Ishikawa (cell line): Measurements from ENCODE around the gene AMN.

Experiments used
- CEBPB ChIP-seq: IDR thresholded peaks from 2 replicates; pipeline ENCODE4 v1.6.1; 2012
- CREB1 ChIP-seq: IDR thresholded peaks from 2 replicates; pipeline ENCODE4 v1.6.1; 2012; ENCODE audit warnings: low read depth
- EGR1 ChIP-seq: IDR thresholded peaks from 2 replicates; pipeline ENCODE4 v1.6.1; 2012
- EP300 ChIP-seq: IDR thresholded peaks from 2 replicates; pipeline ENCODE4 v1.6.1; 2012; ENCODE audit warnings: borderline replicate concordance
- FOXM1 ChIP-seq: IDR thresholded peaks from 2 replicates; pipeline ENCODE4 v1.6.1; 2012; ENCODE audit warnings: low read depth, borderline replicate concordance
- MAX ChIP-seq: IDR thresholded peaks from 2 replicates; pipeline ENCODE4 v1.6.1; 2012
- NFIC ChIP-seq: IDR thresholded peaks from 2 replicates; pipeline ENCODE4 v1.6.1; 2012
- RAD21 ChIP-seq: IDR thresholded peaks from 2 replicates; pipeline ENCODE4 v1.6.1; 2012; ENCODE audit warnings: low read depth
- TAF1 ChIP-seq: IDR thresholded peaks from 2 replicates; pipeline ENCODE4 v1.6.1; 2012; ENCODE audit warnings: low read depth, mild to moderate bottlenecking
- TCF12 ChIP-seq: IDR thresholded peaks from 2 replicates; pipeline ENCODE4 v1.6.1; 2012; ENCODE audit warnings: low read depth
- TEAD4 ChIP-seq: IDR thresholded peaks from 2 replicates; pipeline ENCODE4 v1.6.1; 2012
- USF1 ChIP-seq: IDR thresholded peaks from 2 replicates; pipeline ENCODE4 v1.6.1; 2012
- YY1 ChIP-seq: IDR thresholded peaks from 2 replicates; pipeline ENCODE4 v1.6.1; 2012; ENCODE audit warnings: low read depth
- ZBTB7A ChIP-seq: IDR thresholded peaks from 2 replicates; pipeline ENCODE4 v1.6.1; 2012; ENCODE audit warnings: low read depth
- TF ChIP-seq, protein P1 (sequence below): IDR thresholded peaks from 2 replicates; pipeline ENCODE4 v1.6.1; 2012; ENCODE audit warnings: low read depth, mild to moderate bottlenecking

The AMN gene

DNA sequence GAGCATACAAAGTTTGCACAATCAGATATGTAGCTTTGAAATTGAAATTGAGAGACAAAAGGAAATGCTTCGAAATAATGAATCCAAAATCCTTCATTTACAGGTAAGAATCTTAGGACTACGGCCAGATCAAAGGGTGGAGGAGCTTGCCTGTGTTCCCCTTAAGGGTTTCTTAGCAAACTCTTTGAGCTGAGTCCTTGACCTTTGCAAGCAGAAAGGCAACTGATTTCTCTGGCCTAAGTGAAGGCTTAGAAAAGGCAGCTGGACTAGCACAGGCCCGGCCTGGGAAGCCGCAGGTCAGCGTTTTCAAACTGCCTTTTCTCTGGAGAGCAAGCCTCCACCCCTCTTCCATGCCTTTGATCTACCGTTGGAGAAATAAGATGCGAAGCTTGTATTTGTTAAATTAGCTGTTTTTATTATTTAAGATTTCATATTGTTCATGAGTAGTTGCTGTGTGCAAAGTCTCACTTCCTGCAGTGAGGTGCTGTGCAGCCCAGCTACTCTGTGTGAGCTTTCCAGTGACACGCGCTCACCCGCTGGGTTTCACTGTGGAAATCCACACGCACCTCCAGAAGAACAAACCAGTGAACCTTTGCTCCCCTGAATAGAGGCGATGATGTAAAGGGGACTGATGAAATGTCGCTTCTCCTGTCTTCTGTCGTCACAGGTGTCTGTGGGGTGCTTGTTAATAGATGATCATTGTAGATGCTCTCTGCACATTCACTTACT lies 25.0 kb upstream of the AMN start:
- TF ChIP-seq TEAD4 (no peak), NFIC (no peak), TAF1 (no peak), ZBTB7A (no peak), CREB1 (no peak), USF1 (no peak), MAX (no peak), YY1 (no peak), EP300 (no peak), FOXM1 (no peak), EGR1 (no peak), TCF12 (no peak), CEBPB (no peak), RAD21 (no peak)
- TF ChIP-seq, protein P1, sequence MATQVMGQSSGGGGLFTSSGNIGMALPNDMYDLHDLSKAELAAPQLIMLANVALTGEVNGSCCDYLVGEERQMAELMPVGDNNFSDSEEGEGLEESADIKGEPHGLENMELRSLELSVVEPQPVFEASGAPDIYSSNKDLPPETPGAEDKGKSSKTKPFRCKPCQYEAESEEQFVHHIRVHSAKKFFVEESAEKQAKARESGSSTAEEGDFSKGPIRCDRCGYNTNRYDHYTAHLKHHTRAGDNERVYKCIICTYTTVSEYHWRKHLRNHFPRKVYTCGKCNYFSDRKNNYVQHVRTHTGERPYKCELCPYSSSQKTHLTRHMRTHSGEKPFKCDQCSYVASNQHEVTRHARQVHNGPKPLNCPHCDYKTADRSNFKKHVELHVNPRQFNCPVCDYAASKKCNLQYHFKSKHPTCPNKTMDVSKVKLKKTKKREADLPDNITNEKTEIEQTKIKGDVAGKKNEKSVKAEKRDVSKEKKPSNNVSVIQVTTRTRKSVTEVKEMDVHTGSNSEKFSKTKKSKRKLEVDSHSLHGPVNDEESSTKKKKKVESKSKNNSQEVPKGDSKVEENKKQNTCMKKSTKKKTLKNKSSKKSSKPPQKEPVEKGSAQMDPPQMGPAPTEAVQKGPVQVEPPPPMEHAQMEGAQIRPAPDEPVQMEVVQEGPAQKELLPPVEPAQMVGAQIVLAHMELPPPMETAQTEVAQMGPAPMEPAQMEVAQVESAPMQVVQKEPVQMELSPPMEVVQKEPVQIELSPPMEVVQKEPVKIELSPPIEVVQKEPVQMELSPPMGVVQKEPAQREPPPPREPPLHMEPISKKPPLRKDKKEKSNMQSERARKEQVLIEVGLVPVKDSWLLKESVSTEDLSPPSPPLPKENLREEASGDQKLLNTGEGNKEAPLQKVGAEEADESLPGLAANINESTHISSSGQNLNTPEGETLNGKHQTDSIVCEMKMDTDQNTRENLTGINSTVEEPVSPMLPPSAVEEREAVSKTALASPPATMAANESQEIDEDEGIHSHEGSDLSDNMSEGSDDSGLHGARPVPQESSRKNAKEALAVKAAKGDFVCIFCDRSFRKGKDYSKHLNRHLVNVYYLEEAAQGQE, result no peak

DNA sequence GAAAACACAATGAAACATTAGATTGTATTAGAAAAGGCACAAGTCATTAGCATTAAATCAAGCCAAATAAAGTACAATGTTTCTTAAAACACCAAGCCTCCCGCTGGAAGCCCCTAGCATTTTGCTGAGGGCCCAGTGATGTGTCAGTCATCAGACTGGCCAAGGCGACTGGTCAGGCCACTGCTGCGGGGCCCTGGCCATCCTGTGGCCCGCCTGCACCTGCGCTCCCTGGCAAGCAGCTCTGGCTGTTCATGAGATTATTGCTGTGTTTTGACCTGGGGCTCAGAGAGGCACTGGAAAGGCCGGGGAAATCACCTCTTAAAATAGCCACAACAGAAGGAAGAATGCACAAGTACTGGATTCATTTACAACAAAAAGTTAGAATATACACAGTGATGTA lies 24.2 kb upstream of the AMN start:
- TF ChIP-seq RAD21, result no peak
- no peak for TF ChIP-seq CREB1
- TF ChIP-seq CEBPB, result no peak

DNA sequence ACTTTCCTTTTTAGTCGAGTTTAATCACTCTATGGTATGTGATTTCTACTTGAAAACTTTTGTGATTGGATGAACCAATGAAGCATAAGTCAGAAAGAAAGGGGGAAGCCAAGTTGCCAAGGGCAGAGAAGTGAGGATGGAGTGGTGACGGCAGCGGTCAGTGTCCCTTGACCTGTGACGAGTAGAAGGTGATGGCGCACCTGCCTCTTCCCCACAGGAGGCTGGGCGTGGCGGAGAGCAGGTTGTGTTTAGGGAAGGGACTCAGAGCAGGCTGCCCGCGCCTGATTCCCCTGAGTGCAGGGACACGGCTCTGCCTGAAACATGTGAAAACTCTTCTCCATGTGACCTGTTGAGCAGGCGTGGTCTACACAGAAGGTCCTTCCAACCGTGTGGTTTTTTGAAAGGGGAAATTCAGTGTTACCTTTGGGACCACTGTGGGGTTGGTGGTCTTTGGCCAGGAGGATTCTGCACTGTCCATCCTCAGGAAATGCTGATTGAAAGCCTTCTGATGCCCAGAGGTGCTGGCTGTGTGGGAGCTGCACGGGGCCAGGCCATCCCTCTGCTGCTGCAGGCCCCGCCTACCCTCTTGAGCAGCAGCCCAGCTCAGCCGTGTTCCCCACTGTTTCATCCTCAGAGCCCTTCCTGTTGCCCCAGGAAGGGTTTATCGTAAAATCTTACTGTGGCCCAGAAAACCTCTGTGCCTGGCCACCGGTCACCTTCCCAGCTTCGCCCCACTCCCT lies 23.5 kb upstream of the AMN start:
- TF ChIP-seq TCF12 (no peak), FOXM1 (no peak), RAD21 (no peak), YY1 (no peak), MAX (no peak), EGR1 (no peak), NFIC (no peak), CREB1 (no peak), USF1 (no peak), TAF1 (no peak), CEBPB (no peak), ZBTB7A (no peak), TEAD4 (no peak)

GRCh38 chr14:102899516-102899900 lies 23.0 kb upstream of the AMN start:
- TF ChIP-seq, protein P1, result no peak
- no peak for TF ChIP-seq TAF1
- TF ChIP-seq NFIC, result no peak
- no peak for TF ChIP-seq RAD21

GRCh38 chr14:102900631-102901571 lies 21.6 kb upstream of the AMN start:
- TF ChIP-seq TAF1 (no peak), ZBTB7A (no peak)
